Muscle layer of duodenum (tissue), 2 donors: ENCODE measurements around the gene CTIF.

Experiments
- H3K27ac ChIP-seq: one replicate; pipeline ENCODE4 v1.7.0; 2013; ENCODE audit warnings: mild to moderate bottlenecking, low read length
- H3K27me3 ChIP-seq: one replicate; pipeline ENCODE4 v1.7.0; 2013; ENCODE audit warnings: low read depth, mild to moderate bottlenecking, control low read depth, low read length
- H3K36me3 ChIP-seq, 2 donors: one replicate each; pipeline ENCODE4 v1.7.0; 2013; ENCODE audit warnings: low read length in 2 of 2, control low read depth in 1 of 2, mild to moderate bottlenecking in 1 of 2; ENCODE audit not compliant: insufficient read depth in 2 of 2, control insufficient read depth in 1 of 2
- H3K4me1 ChIP-seq, 2 donors: one replicate each; pipeline ENCODE4 v1.7.0; 2013; ENCODE audit warnings: low read length in 2 of 2, mild to moderate bottlenecking in 2 of 2, control low read depth in 1 of 2, moderate library complexity in 1 of 2; ENCODE audit not compliant: insufficient read depth in 2 of 2, control insufficient read depth in 1 of 2
- H3K4me3 ChIP-seq, 2 donors: one replicate each; pipeline ENCODE4 v1.7.0; 2013; ENCODE audit warnings: low read length in 2 of 2, low read depth in 1 of 2, mild to moderate bottlenecking in 1 of 2
- H3K9me3 ChIP-seq, 2 donors: one replicate each; pipeline ENCODE4 v1.7.0; 2013; ENCODE audit warnings: low read length in 2 of 2, control low read depth in 1 of 2, mild to moderate bottlenecking in 1 of 2; ENCODE audit not compliant: control insufficient read depth in 1 of 2
- donor health status: healthy.

CTIF gene

GRCh38 chr18:48534364-48534763, 4.5 kb upstream of the CTIF start:
- Histone ChIP-seq H3K27me3 (no peaks in the 10 kb centered on the region), H3K4me1 (no peaks in the 10 kb centered on the region), H3K9me3 (no peaks in the 10 kb centered on the region), H3K36me3 (peaks cover 0 to 1% of the 10 kb centered on the region in 2 donors), H3K4me3 (no peak overlapping the region), H3K27ac (no peak overlapping the region)

GRCh38 chr18:48535956-48536355, 2.9 kb upstream of the CTIF start:
- H3K27me3 ChIP-seq = no peaks in the 10 kb centered on the region
- no peaks in the 10 kb centered on the region for H3K9me3 ChIP-seq
- peaks cover 0 to 3% of the 10 kb centered on the region in 2 donors for H3K36me3 ChIP-seq
- no peak overlapping the region for H3K4me3 ChIP-seq
- H3K4me1 ChIP-seq = no peaks in the 10 kb centered on the region
- H3K27ac ChIP-seq = no peak overlapping the region

DNA sequence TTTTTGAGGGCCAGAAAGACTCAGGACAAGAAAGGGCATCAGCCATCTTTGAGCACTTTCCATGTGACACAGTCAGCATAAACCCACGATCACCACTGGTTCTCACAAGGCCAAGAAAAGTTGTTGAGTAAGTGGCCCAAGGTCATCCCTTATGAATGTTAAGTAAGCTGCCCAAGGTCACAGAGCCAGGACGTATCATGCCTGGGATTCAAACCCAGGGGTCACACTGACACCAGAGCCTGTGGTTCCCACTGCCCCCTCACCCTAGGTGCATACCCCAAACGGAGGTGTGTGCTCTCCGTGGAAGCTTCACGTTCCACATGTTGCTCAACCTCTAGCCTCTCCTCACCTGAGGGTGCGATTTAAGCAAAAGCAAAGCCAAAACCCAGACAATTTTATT, 2.3 kb upstream of the CTIF start:
- no peaks in the 10 kb centered on the region for H3K27me3 ChIP-seq
- peaks cover 0 to 3% of the 10 kb centered on the region in 2 donors for H3K36me3 ChIP-seq
- no peaks in the 10 kb centered on the region for H3K9me3 ChIP-seq
- no peak overlapping the region for H3K4me3 ChIP-seq
- peaks cover 2 to 3% of the 10 kb centered on the region in 2 donors for H3K4me1 ChIP-seq
- no peak overlapping the region for H3K27ac ChIP-seq

- H3K9me3 ChIP-seq = no peaks in the 10 kb centered on the region
- peaks cover 5 to 12% of the 10 kb centered on the region in 2 donors for H3K4me1 ChIP-seq
- H3K27ac ChIP-seq = peak overlapping the region; percentile 65
- H3K36me3 ChIP-seq = peaks cover 0 to 3% of the 10 kb centered on the region in 2 donors
- peak overlapping the region; percentile 77 to 90 for H3K4me3 ChIP-seq
- H3K27me3 ChIP-seq = no peaks in the 10 kb centered on the region
These were observed 797 bp downstream of the CTIF start for GRCh38 chr18:48539406-48540250.

GRCh38 chr18:48540251-48541025, 1.6 kb downstream of the CTIF start:
- H3K9me3 ChIP-seq = no peaks in the 10 kb centered on the region
- H3K4me1 ChIP-seq = peaks cover 10 to 20% of the 10 kb centered on the region in 2 donors
- peak overlapping the region; percentile 77 to 90 for H3K4me3 ChIP-seq
- H3K36me3 ChIP-seq = peaks cover 0 to 3% of the 10 kb centered on the region in 2 donors
- H3K27ac ChIP-seq = peak overlapping the region; percentile 85
- no peaks in the 10 kb centered on the region for H3K27me3 ChIP-seq

- Histone ChIP-seq H3K4me3 (peak overlapping the region; percentile 49 to 90), H3K9me3 (no peaks in the 10 kb centered on the region), H3K36me3 (peaks cover 0 to 3% of the 10 kb centered on the region in 2 donors), H3K27ac (peak overlapping the region; percentile 85), H3K4me1 (peaks cover 17 to 27% of the 10 kb centered on the region in 2 donors), H3K27me3 (no peaks in the 10 kb centered on the region)
These were observed 2.4 kb downstream of the CTIF start for GRCh38 chr18:48541026-48541746.

DNA sequence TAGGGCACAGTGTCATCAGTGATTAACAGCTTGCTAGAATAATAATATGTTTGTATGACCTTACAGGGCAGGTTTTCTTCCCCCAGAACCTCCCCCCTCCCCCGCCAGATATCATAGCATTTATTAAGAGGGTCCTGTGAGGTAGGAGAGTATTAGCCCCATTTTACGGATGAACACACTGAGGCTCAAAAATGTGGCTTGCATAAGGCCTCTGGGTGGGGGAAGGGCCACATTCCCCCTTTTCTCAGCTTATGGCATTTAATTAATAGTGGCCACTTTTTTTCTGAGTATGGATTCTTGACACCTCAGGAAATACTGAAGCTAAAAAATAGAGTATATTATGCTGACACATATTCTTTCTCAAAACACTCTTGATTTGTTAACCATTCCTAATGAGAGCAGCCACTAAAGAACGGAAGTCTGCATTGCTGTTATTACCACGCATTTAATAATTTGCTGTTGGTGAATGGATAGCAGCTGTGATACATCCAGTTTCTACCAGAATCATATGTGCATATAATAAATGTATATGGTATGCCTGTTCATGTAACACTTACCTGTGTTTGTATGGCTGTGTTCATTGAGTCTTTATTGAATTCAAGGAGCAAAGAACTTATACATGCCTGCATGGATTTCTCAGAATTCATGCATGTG, 3.0 kb downstream of the CTIF start:
- Histone ChIP-seq H3K4me3 (peak overlapping the region; percentile 49 to 90), H3K4me1 (peaks cover 22 to 34% of the 10 kb centered on the region in 2 donors), H3K36me3 (peaks cover 0 to 3% of the 10 kb centered on the region in 2 donors), H3K9me3 (no peaks in the 10 kb centered on the region), H3K27ac (peak overlapping the region; percentile 85), H3K27me3 (no peaks in the 10 kb centered on the region)

DNA sequence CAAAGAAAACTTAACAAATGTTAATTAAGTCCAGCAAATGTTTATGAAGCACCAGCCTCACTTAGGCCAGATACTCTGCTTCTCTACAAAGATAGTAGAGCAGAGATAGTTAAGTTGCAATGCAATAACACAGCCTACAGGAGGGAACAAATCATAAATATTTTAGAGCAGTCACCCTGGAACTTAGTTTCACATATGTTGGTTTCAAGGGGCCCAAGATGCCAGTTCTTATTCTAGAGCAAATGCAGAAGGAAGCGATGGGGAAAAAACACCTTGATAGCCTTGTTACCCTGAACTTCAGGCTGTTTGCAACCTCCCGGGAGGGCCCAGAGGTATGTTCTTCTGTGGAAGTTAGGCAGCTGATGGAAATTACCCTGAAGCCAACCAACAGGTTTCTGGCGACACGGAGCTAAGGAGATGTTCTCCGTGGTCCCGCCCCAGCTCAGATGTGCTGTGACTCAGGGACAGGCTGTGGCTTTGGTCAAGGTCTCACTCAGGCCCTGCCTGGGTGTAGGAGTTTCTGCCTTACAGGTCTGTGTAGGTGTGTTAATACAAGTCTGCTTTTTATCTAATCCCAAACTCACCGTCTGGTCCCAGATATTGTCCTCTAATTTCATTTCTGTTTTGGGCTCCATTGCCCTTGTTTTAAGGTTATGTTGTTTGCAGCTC, 3.8 kb downstream of the CTIF start:
- no peak overlapping the region for H3K4me3 ChIP-seq
- peaks cover 25 to 42% of the 10 kb centered on the region in 2 donors for H3K4me1 ChIP-seq
- no peak overlapping the region for H3K27ac ChIP-seq
- H3K27me3 ChIP-seq = no peaks in the 10 kb centered on the region
- H3K36me3 ChIP-seq = peaks cover 0 to 3% of the 10 kb centered on the region in 2 donors
- no peaks in the 10 kb centered on the region for H3K9me3 ChIP-seq

DNA sequence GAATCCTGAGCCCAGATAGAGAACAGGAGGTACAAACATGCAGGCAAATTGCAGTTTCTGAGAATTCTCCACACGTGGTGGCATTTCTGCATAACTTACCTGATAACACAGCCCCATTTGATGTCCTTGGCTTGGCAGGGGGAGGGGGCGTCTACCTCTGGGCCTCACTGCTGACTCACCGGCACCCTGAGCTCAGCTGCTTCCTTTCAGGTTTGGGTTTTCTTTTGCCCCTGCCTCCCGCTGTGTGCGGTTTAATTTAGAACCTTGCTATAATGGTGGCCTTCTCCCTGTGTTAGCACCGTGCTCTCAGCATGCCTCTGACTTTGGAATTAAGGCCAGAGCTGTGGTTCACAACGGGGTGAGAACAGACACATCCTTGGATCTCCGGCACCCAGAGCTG, 4.4 kb downstream of the CTIF start:
- no peaks in the 10 kb centered on the region for H3K27me3 ChIP-seq
- H3K36me3 ChIP-seq = peaks cover 0 to 3% of the 10 kb centered on the region in 2 donors
- H3K9me3 ChIP-seq = no peaks in the 10 kb centered on the region
- H3K4me1 ChIP-seq = peaks cover 31 to 47% of the 10 kb centered on the region in 2 donors
- no peak overlapping the region for H3K27ac ChIP-seq
- H3K4me3 ChIP-seq = no peak overlapping the region

- Histone ChIP-seq H3K4me3 (no peak overlapping the region), H3K27ac (no peak overlapping the region), H3K27me3 (no peaks in the 10 kb centered on the region), H3K9me3 (no peaks in the 10 kb centered on the region), H3K36me3 (peaks cover 0 to 3% of the 10 kb centered on the region in 2 donors), H3K4me1 (peaks cover 33 to 55% of the 10 kb centered on the region in 2 donors)
These were observed 5.3 kb downstream of the CTIF start for GRCh38 chr18:48544116-48544515.
